ENCODE data around the gene CAMK1D. TPM values are rescaled to one million over a fixed set of nuclear protein-coding genes. Genes with fewer than 3 reads are reported as not detected.
"Not testable (repeated sequence)": the region's sequence is repeated elsewhere in the genome, so short reads cannot be mapped to it uniquely, and the experiment has no call there.

The CAMK1D gene
- total RNA-seq, 1 donor from 2014 or later: 16.5 TPM

DNA sequence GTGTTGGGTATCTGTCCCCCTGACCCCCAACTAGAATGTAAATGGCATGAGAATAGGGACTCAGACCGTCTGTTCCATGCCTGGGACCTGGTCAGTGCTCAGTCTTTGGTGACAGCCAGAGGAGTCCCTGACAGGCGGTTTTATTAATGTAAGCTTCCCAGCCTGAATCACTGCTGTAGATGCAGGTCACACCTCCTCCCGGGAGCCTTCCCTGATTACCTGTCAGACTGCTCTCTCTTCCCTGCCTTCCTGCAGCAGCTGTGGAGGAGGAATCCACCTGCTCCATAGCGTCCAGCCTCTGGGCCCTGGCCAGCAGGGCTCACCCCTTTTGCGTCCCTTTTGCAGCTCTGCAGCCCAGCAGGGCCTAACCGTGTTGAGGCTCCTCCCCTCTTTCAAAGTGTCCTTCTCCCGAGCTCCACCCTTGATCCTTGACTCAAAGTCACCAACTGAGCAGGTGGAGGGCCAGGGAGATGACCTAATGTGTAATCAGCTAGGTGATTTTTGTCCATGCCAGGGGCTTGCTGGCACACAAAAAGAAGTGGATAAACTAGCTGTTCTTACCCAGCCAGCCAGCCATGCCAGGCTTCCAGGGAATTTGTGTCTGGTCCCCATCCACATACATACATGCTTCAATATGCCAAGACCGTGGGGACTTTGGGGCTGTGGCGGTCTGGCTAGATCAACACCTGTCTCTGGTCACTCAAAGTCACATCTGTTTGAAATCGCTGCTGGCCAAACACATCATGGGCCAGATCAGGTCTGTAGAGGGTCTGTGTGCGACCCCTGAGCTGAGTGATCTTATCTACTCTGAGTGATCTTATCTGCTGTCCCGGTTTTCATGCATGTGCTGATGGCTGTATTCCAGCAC, 457.1 kb downstream of the CAMK1D start:
- peak; percentile 67 for DNase-seq (ENCODE audit: low spot score)

- DNase-seq (ENCODE audit: low spot score): peak; percentile 53
Measured at GRCh38 chr10:12807096-12807755, 457.9 kb downstream of the CAMK1D start.

- peak; percentile 41 for DNase-seq (ENCODE audit: low spot score)
Measured at GRCh38 chr10:12808014-12808613, 458.8 kb downstream of the CAMK1D start.

GRCh38 chr10:12810046-12810445, 460.7 kb downstream of the CAMK1D start:
- DNase-seq (ENCODE audit: low spot score): not testable (repeated sequence)

- peak; percentile 30 for DNase-seq (ENCODE audit: low spot score)
Measured at GRCh38 chr10:12811826-12812225, 462.5 kb downstream of the CAMK1D start.

- peak; percentile 59 for DNase-seq (ENCODE audit: low spot score)
Measured at GRCh38 chr10:12812571-12812970, 463.2 kb downstream of the CAMK1D start.

DNA sequence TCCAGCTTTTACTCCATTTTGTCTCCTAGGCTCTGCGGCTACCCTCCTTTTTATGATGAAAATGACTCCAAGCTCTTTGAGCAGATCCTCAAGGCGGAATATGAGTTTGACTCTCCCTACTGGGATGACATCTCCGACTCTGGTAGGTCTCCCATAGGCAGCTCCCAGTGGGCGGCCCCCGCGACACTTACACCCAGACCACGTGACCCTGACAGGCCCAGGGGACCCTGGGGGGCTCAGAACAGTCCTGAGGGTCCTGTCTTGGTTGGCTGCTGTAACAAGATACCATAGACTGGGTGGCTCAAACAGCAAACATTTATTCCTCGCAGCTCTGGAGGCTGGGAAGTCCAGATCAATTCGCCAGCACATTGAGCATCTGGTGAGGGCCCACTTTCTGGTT, 464.8 kb downstream of the CAMK1D start:
- peak; percentile 71 for DNase-seq (ENCODE audit: low spot score)

- DNase-seq (ENCODE audit: low spot score): no peak
Measured at GRCh38 chr10:12819071-12819470, 469.7 kb downstream of the CAMK1D start.

- no peak for DNase-seq (ENCODE audit: low spot score)
Measured at GRCh38 chr10:12819656-12820055, 470.3 kb downstream of the CAMK1D start.

DNA sequence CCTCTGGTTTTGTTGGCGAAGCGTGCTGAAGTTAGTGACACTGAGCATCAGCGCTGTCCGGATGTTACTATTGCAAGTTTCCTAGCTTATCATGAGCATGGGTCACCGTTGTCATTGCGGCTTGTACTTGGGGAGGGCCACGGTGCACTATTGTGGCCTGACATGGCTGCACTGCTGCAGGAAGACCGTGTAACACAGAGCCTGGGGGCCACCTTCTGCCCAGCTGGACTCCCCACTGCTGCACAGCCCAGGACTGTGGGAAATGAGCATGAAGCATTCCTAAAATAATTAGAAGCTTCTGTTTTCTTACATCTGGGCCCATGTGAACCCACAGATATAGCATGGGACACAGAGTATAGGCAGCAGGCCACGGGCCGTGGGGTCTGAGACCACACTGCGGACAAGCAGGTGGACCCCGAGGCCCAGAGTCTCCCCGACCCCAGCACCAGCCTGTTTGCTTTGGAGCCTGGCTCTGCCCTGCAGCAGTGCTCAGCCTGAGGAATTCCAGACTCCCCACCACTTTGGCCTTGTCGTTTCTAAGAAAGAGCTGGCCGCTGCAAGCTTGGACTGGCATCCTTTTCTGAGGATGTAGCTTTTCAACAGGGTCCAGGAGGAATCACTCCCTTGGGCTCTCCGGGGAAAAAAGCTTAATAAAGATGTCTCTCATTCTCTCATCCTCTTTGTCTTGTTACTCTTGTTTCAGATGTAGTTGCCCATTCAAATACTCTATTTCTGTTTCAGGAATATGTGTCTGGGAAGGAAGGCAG, 473.0 kb downstream of the CAMK1D start:
- DNase-seq (ENCODE audit: low spot score): no peak

- no peak for DNase-seq (ENCODE audit: low spot score)
Measured at GRCh38 chr10:12822893-12823170, 473.5 kb downstream of the CAMK1D start.

DNA sequence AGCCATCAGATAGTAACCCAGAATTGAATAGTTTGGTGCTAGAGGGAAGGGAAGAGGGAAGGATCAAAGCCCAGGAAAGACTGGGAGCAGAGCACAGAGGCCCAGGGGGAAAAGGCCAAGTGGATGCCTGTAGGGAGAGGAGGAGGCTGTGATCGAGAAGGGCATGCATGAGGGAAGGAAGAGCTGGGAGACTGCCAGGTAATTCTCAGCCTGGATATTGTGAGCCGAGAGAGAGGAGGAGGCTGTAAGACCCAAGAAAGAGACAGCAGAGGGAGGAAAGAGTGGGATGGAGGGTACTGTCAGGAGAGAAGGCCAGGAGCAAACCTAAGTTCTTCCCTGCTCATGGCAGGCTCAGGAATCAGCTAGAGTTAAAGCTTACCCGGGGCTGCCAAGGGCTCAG, 474.0 kb downstream of the CAMK1D start:
- DNase-seq (ENCODE audit: low spot score): no peak

DNA sequence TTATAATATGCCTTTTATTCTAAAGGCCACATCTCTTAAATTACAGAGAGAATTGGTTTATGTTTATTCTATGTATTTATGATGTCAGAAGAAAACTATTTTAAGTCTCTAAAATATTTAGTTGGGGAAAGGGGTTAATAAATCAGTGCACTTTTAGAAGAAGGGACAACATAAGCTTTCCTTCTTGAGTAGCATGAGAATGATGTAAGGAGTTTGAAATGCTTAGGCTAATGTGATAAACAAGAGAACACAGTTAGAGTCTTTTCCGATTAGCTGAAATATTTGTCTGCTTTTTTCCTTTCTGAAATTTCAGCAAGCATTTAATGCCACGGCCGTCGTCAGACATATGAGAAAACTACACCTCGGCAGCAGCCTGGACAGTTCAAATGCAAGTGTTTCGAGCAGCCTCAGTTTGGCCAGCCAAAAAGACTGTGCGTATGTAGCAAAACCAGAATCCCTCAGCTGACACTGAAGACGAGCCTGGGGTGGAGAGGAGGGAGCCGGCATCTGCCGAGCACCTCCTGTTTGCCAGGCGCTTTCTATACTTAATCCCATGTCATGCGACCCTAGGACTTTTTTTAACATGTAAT, 476.0 kb downstream of the CAMK1D start:
- DNase-seq (ENCODE audit: low spot score): no peak

GRCh38 chr10:12826800-12827372, 477.5 kb downstream of the CAMK1D start:
- DNase-seq (ENCODE audit: low spot score): no peak

DNA sequence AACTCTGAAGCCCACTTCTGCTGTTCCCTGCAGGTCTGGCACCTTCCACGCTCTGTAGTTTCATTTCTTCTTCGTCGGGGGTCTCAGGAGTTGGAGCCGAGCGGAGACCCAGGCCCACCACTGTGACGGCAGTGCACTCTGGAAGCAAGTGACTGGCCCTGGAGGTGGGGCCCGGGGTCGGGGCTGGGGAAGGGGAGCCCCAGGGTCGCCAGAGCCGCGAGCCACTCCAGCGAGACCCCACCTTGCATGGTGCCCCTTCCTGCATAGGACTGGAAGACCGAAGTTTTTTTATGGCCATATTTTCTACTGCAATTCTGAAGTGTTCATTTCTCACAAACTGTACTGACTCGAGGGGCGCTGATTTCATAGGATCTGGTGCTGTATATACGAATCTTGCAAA, 479.4 kb downstream of the CAMK1D start:
- DNase-seq (ENCODE audit: low spot score): no peak

DNA sequence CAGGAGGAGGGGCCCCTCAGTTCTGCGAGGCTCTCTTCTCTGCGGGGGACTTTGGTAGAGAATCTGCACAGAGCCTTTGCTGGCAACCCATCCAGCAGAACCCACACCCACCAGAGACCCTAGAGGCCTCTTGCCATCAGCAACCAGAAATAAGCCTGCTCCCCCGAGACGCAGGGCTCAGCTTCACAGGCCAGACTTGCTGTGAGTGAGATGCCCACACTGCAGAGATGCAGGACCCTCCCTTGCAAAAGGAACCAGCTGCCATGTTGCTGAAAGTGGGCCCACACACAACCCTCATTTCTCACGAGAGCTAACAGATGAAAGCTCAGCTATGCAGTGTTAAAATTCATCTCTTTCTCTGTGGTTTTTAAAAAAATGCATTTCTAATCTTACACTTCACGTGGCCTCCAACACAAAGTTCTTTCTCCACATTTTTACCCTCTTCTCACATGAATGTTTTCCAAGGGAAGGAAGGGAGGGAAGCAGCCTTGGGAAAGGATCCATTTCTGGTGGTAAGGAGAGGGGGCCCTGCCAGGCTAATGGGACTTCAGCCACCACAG, 480.6 kb downstream of the CAMK1D start:
- DNase-seq (ENCODE audit: low spot score): no peak

- no peak for DNase-seq (ENCODE audit: low spot score)
Measured at GRCh38 chr10:12832096-12832495, 482.7 kb downstream of the CAMK1D start.

GRCh38 chr10:12833451-12833850, 484.1 kb downstream of the CAMK1D start:
- DNase-seq (ENCODE audit: low spot score): peak; percentile 74

GRCh38 chr10:12834116-12834665, 484.8 kb downstream of the CAMK1D start:
- peak; percentile 86 for DNase-seq (ENCODE audit: low spot score)

DNA sequence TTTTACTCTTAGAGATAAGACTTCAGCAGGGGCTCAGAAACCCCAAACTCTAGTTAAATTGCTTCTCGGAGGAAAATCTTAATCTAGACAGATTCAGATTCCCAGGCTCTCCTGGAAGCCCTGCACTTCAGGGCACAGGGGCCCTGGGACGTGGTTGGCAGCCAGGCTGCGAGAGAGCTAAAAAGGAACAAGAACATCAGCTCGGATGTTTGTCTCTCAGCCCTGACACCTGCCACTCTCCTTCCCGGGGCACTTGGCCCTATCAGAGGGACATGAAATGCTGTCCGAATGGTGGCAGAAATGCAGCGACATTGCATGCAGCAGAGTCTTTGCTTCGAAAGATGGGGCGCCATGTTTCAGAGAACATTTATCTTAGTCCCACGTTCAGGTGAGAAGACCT, 485.4 kb downstream of the CAMK1D start:
- DNase-seq (ENCODE audit: low spot score): peak; percentile 64
